Fibroblast of lung (primary cell): ENCODE results near the gene WDTC1.
"Not testable (repeated sequence)": the region's sequence is repeated elsewhere in the genome, so short reads cannot be mapped to it uniquely, and the experiment has no call there.

Experiments
- CTCF ChIP-seq, 2 donors: IDR thresholded peaks in 1 of 2; conservative IDR thresholded peaks in 1 of 2; 1 replicate in 1 of 2; 2 replicates in 1 of 2; pipeline ENCODE4 v1.5.1; 2011 to 2012; ENCODE audit warnings: low read length in 2 of 2, control low read depth in 1 of 2, inconsistent platforms in 1 of 2, low read depth in 1 of 2, mild to moderate bottlenecking in 1 of 2
- EZH2 ChIP-seq: IDR thresholded peaks from 2 replicates; pipeline ENCODE4 v1.5.1; 2012; ENCODE audit warnings: low read length, control low read depth, mild to moderate bottlenecking; ENCODE audit errors: missing control alignments

DNA sequence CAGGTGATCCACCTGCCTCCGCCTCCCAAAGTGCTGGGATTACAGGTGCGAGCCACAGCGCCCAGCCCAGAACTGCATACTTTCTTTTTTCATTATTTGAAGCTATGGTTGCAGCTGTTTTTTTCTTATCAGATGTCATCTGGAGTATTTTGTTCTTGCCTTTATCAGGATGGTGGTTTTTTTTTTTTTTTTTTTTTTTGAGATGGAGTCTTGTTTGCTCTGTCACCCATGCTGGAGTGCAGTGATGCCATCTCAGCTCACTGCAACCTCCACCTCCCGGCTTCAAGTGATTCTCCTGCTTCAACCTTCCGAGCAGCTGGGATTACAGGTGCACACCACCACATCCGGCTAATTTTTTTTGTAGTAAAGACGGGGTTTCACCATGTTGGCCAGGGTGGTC lies 51.4 kb downstream of the WDTC1 start:
- not testable (repeated sequence) for TF ChIP-seq EZH2; CTCF (conservative IDR thresholded peaks at IDR 0.05 in 1 of 2, IDR thresholded peaks at IDR 0.05 in 1 of 2; ENCODE audit: low read depth in 1 of 2, low read length in 2 of 2)
